ENCODE data around the gene EVI2A. TPM values are rescaled to one million over a fixed set of nuclear protein-coding genes. Genes with fewer than 3 reads are reported as not detected.

Gene EVI2A
- total RNA-seq, 1 experiment from 2014 or later: not detected

DNA sequence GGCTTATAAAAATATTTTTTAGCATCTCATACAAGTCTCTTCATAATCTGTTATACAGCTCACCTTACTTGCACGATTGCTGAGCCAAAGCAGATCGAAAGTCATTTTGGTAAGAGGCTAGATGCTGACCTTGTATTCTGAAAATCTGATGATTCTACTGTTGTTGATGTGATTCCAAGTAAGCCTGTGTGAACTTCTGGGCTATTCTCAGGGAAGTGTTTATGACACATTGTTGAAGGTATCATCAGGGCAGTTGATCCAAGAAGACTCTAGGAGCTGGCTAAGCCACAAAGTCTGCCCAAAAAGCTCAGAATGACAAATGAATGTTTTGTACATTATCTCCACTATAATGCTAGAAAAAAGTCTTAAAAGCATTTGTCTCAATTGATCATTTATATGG lies 40.4 kb downstream of the EVI2A start:
- Histone ChIP-seq H3K9ac (ENCODE audit: low read length) (no peak overlapping the region), H4K20me1 (ENCODE audit: insufficient read depth, low read depth, low read length) (no peaks in the 10 kb centered on the region), H3K36me3 (ENCODE audit: insufficient read depth, low read length) (peaks cover 23% of the 10 kb centered on the region; the same call in 1 of the 2 replicates), H3K4me1 (ENCODE audit: low read length) (no peaks in the 10 kb centered on the region), H2AFZ (ENCODE audit: low read length) (no peak overlapping the region), H3K4me3 (ENCODE audit: low read length) (no peak overlapping the region), H3K9me2 (replicated peaks; ENCODE audit: insufficient read depth, low read length) (no peaks in the 10 kb centered on the region), H3K4me2 (ENCODE audit: low read depth, low read length, poor library complexity, severe bottlenecking) (no peak overlapping the region), H3K27ac (ENCODE audit: low read length) (no peak overlapping the region), H3K9me3 (ENCODE audit: low read length) (no peaks in the 10 kb centered on the region), H3K79me2 (ENCODE audit: low read length) (peaks cover 16% of the 10 kb centered on the region; the same call in 1 of the 2 replicates), H3K27me3 (ENCODE audit: low read length) (no peaks in the 10 kb centered on the region)
- no peak for DNase-seq

DNA sequence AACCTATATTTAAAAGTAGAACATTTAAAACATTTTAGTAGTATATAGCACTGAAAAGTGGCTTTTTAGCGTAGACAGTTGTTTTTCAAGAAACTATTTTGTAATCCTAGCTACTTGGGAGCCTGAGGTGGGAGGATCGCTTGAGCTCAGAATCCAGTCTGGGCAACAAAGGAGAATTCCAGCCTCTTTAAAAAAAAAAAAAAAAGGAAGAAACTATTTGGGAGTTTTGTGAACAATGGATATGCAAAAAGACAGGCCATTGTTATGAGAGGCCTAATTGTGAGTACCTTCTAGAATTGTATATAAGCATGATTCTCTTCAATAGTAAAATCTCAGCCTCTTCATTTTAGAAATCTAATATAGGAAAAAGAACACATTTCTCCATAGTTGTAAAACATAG lies 42.0 kb downstream of the EVI2A start:
- H3K9me2 ChIP-seq (replicated peaks; ENCODE audit: insufficient read depth, low read length): no peaks in the 10 kb centered on the region
- no peak overlapping the region for H3K27ac ChIP-seq (ENCODE audit: low read length)

DNA sequence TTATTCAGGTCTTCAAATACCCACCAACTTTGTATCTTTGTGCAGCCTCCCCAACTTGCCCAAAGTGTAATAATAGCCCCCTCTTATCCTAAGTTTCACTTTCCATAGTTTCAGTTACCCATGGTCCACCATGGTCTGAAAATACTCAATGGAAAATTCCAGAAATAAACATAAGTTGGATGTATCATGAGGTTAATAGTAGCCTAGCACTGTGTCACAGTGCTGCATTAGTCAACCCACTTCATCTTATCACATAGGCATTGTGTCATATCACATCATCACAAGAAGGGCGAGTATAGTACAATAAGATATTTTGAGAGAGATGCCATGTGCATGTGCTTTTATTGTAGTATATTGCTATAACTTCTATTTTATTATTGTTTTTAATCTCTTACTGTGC lies 46.3 kb downstream of the EVI2A start:
- H3K27me3 ChIP-seq (ENCODE audit: low read length): no peaks in the 10 kb centered on the region
- H3K27ac ChIP-seq (ENCODE audit: low read length): no peak overlapping the region
- no peaks in the 10 kb centered on the region for H3K4me1 ChIP-seq (ENCODE audit: low read length)
- H3K36me3 ChIP-seq (ENCODE audit: insufficient read depth, low read length): peaks cover 35% of the 10 kb centered on the region
- H2AFZ ChIP-seq (ENCODE audit: low read length): no peak overlapping the region
- no peak overlapping the region for H3K4me2 ChIP-seq (ENCODE audit: low read depth, low read length, poor library complexity, severe bottlenecking)
- peaks cover 8% of the 10 kb centered on the region for H3K9me2 ChIP-seq (replicated peaks; ENCODE audit: insufficient read depth, low read length)
- H3K9ac ChIP-seq (ENCODE audit: low read length): no peak overlapping the region
- H3K9me3 ChIP-seq (ENCODE audit: low read length): no peaks in the 10 kb centered on the region
- no peak overlapping the region for H3K4me3 ChIP-seq (ENCODE audit: low read length)
- no peaks in the 10 kb centered on the region for H4K20me1 ChIP-seq (ENCODE audit: insufficient read depth, low read depth, low read length)
- H3K79me2 ChIP-seq (ENCODE audit: low read length): peaks cover 20% of the 10 kb centered on the region; the same call in 1 of the 2 replicates
- DNase-seq: no peak

More for the DNA sequence above, 42.0 kb downstream of the EVI2A start:
- DNase-seq: no peak
- no peaks in the 10 kb centered on the region for H3K4me1 ChIP-seq (ENCODE audit: low read length)
- H3K36me3 ChIP-seq (ENCODE audit: insufficient read depth, low read length): peaks cover 29% of the 10 kb centered on the region; the same call in 1 of the 2 replicates
- no peak overlapping the region for H3K4me2 ChIP-seq (ENCODE audit: low read depth, low read length, poor library complexity, severe bottlenecking)
- H3K27me3 ChIP-seq (ENCODE audit: low read length): no peaks in the 10 kb centered on the region
- H3K79me2 ChIP-seq (ENCODE audit: low read length): peaks cover 19% of the 10 kb centered on the region
- H3K4me3 ChIP-seq (ENCODE audit: low read length): no peak overlapping the region
- H4K20me1 ChIP-seq (ENCODE audit: insufficient read depth, low read depth, low read length): no peaks in the 10 kb centered on the region
- H3K9me3 ChIP-seq (ENCODE audit: low read length): no peaks in the 10 kb centered on the region
- H2AFZ ChIP-seq (ENCODE audit: low read length): no peak overlapping the region
- no peak overlapping the region for H3K9ac ChIP-seq (ENCODE audit: low read length)

DNA sequence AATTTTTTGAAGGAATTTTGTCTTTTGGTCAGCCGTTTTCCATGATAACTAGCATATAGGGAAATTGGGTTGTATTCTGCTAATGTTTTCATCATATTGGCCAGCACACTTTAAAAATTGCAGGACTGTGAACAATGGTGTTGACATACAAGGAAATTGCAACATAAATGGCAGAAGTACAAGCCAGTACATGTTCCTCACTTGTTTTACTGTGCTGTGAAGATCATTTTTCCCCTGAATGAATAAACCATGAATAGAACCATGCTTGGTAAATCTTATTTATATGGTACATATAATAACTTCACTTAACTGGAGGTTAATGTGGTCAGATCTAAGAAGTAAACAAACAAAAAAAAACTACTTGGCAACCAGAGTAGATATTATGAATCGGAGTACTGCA lies 47.2 kb downstream of the EVI2A start:
- H3K27me3 ChIP-seq (ENCODE audit: low read length): no peaks in the 10 kb centered on the region
- H3K4me1 ChIP-seq (ENCODE audit: low read length): no peaks in the 10 kb centered on the region
- H3K79me2 ChIP-seq (ENCODE audit: low read length): peaks cover 20% of the 10 kb centered on the region; the same call in 1 of the 2 replicates
- no peaks in the 10 kb centered on the region for H4K20me1 ChIP-seq (ENCODE audit: insufficient read depth, low read depth, low read length)
- H3K9ac ChIP-seq (ENCODE audit: low read length): no peak overlapping the region
- DNase-seq: no peak
- no peak overlapping the region for H3K27ac ChIP-seq (ENCODE audit: low read length)
- H2AFZ ChIP-seq (ENCODE audit: low read length): no peak overlapping the region
- peaks cover 8% of the 10 kb centered on the region for H3K9me2 ChIP-seq (replicated peaks; ENCODE audit: insufficient read depth, low read length)
- H3K4me3 ChIP-seq (ENCODE audit: low read length): no peak overlapping the region
- no peak overlapping the region for H3K4me2 ChIP-seq (ENCODE audit: low read depth, low read length, poor library complexity, severe bottlenecking)
- H3K9me3 ChIP-seq (ENCODE audit: low read length): no peaks in the 10 kb centered on the region
- peaks cover 43% of the 10 kb centered on the region for H3K36me3 ChIP-seq (ENCODE audit: insufficient read depth, low read length)

DNA sequence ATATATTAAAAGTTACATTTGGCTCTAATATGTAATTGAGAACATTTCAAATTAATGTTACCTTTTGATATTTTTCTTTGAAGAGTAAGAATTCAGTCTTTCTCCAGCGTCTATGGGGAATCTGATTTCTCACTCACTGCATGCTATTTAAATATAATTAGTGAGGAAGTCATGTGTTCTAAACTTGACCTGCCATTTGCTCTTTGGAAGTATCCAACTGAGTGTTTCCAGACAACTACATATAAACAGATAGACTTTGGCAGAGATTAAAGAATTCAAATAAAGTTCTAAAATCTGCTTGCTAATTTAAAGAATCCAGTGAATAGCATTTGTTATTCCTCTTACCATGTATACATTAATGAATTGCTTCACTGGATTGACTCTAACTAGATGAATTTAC lies 47.9 kb downstream of the EVI2A start:
- Histone ChIP-seq H3K9me3 (ENCODE audit: low read length) (no peaks in the 10 kb centered on the region), H3K27me3 (ENCODE audit: low read length) (no peaks in the 10 kb centered on the region), H3K4me2 (ENCODE audit: low read depth, low read length, poor library complexity, severe bottlenecking) (no peak overlapping the region), H3K79me2 (ENCODE audit: low read length) (peaks cover 20% of the 10 kb centered on the region; the same call in 1 of the 2 replicates), H4K20me1 (ENCODE audit: insufficient read depth, low read depth, low read length) (no peaks in the 10 kb centered on the region), H3K4me1 (ENCODE audit: low read length) (no peaks in the 10 kb centered on the region), H3K9ac (ENCODE audit: low read length) (no peak overlapping the region), H2AFZ (ENCODE audit: low read length) (no peak overlapping the region), H3K27ac (ENCODE audit: low read length) (no peak overlapping the region), H3K9me2 (replicated peaks; ENCODE audit: insufficient read depth, low read length) (peaks cover 8% of the 10 kb centered on the region), H3K36me3 (ENCODE audit: insufficient read depth, low read length) (peaks cover 46% of the 10 kb centered on the region), H3K4me3 (ENCODE audit: low read length) (no peak overlapping the region)
- no peak for DNase-seq

DNA sequence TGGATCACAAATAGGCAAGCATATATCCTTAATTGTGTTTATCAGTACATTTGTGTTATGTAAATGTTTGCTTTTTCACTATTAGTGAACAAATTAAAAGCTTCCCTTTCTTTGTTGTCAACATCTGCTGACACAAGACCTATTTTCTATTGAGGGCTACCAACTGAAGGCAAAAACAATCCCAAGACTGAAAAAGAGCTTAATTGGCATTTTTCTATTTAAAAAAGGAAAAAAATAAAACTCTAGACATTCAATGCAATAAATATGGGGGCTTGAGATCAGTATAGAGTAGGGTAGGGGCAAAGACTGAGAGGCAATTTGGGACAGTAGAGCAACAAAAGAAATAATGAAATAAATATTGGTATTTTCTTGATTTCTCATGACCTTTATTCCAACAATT lies 48.6 kb downstream of the EVI2A start:
- Histone ChIP-seq H3K27ac (ENCODE audit: low read length) (no peak overlapping the region), H3K4me3 (ENCODE audit: low read length) (no peak overlapping the region), H3K9ac (ENCODE audit: low read length) (no peak overlapping the region), H2AFZ (ENCODE audit: low read length) (no peak overlapping the region), H3K4me2 (ENCODE audit: low read depth, low read length, poor library complexity, severe bottlenecking) (no peak overlapping the region), H3K27me3 (ENCODE audit: low read length) (no peaks in the 10 kb centered on the region), H4K20me1 (ENCODE audit: insufficient read depth, low read depth, low read length) (no peaks in the 10 kb centered on the region), H3K9me2 (replicated peaks; ENCODE audit: insufficient read depth, low read length) (peaks cover 8% of the 10 kb centered on the region), H3K79me2 (ENCODE audit: low read length) (peaks cover 20% of the 10 kb centered on the region; the same call in 1 of the 2 replicates), H3K9me3 (ENCODE audit: low read length) (no peaks in the 10 kb centered on the region), H3K36me3 (ENCODE audit: insufficient read depth, low read length) (peaks cover 46% of the 10 kb centered on the region), H3K4me1 (ENCODE audit: low read length) (no peaks in the 10 kb centered on the region)
- DNase-seq: no peak

DNA sequence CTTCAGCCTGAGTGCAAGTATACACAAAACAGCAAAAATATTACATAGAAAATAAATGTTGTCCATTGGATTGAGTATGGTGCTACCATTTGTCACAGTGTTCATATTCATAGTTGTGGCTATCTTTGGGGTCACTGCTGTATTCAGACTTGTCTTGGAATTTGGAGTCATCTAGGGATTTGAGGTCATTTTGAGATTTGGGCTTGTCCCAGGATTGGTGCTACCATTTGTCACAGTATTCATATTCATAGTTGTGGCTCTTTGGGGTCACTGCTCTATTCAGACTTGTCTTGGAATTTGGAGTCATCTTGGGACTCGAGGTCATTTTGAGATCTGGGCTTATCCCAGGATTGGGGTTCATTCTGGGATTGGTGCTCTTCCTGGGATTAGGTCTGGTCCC lies 49.2 kb downstream of the EVI2A start:
- DNase-seq: no peak
- H3K4me1 ChIP-seq (ENCODE audit: low read length): no peaks in the 10 kb centered on the region
- H3K27ac ChIP-seq (ENCODE audit: low read length): no peak overlapping the region
- H4K20me1 ChIP-seq (ENCODE audit: insufficient read depth, low read depth, low read length): no peaks in the 10 kb centered on the region
- no peak overlapping the region for H3K9ac ChIP-seq (ENCODE audit: low read length)
- no peaks in the 10 kb centered on the region for H3K9me3 ChIP-seq (ENCODE audit: low read length)
- H3K4me3 ChIP-seq (ENCODE audit: low read length): no peak overlapping the region
- H3K4me2 ChIP-seq (ENCODE audit: low read depth, low read length, poor library complexity, severe bottlenecking): no peak overlapping the region
- H2AFZ ChIP-seq (ENCODE audit: low read length): no peak overlapping the region
- H3K27me3 ChIP-seq (ENCODE audit: low read length): no peaks in the 10 kb centered on the region
- H3K79me2 ChIP-seq (ENCODE audit: low read length): peaks cover 16% of the 10 kb centered on the region; the same call in 1 of the 2 replicates
- H3K9me2 ChIP-seq (replicated peaks; ENCODE audit: insufficient read depth, low read length): peaks cover 8% of the 10 kb centered on the region
- peaks cover 42% of the 10 kb centered on the region for H3K36me3 ChIP-seq (ENCODE audit: insufficient read depth, low read length)

DNA sequence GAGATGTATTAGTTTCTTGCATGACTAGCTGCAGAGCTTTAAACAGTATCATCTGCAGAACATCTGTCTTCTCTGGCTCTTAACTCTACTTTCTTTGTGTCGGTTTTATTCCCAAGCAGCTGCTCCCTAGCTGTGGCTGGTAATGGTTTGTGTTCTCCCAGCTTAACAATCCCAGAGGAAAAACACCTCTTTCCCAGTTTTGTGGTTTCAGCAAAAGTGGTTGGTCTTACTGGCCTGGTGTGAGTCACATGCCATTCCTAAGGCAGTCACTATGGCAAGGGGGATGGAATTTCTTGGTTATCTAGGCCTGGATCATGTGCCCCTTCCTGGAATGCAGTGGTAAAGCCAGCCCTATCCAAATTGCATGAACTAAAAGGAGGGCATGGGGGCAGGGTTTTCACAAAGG lies 51.8 kb downstream of the EVI2A start:
- peaks cover 8% of the 10 kb centered on the region for H3K9me2 ChIP-seq (replicated peaks; ENCODE audit: insufficient read depth, low read length)
- peaks cover 46% of the 10 kb centered on the region for H3K36me3 ChIP-seq (ENCODE audit: insufficient read depth, low read length)
- H3K4me2 ChIP-seq (ENCODE audit: low read depth, low read length, poor library complexity, severe bottlenecking): no peak overlapping the region
- no peaks in the 10 kb centered on the region for H3K4me1 ChIP-seq (ENCODE audit: low read length)
- H3K79me2 ChIP-seq (ENCODE audit: low read length): peaks cover 4% of the 10 kb centered on the region; the same call in 1 of the 2 replicates
- no peak for DNase-seq
- no peak overlapping the region for H3K4me3 ChIP-seq (ENCODE audit: low read length)
- no peaks in the 10 kb centered on the region for H3K9me3 ChIP-seq (ENCODE audit: low read length)
- H4K20me1 ChIP-seq (ENCODE audit: insufficient read depth, low read depth, low read length): no peaks in the 10 kb centered on the region
- no peaks in the 10 kb centered on the region for H3K27me3 ChIP-seq (ENCODE audit: low read length)
- no peak overlapping the region for H3K27ac ChIP-seq (ENCODE audit: low read length)
- no peak overlapping the region for H3K9ac ChIP-seq (ENCODE audit: low read length)
- H2AFZ ChIP-seq (ENCODE audit: low read length): no peak overlapping the region
